Glutamatergic neuron (in vitro differentiated cells): Measurements from ENCODE around the gene UTP4. TPM values are rescaled to one million over a fixed set of nuclear protein-coding genes. Genes with fewer than 3 reads are reported as not detected.

Experiments
- DNase-seq: peaks from one replicate; pipeline ENCODE4 v3.0.0; 2022
- H3K27ac Mint-ChIP-seq: one replicate; pipeline ENCODE4 v1.8.0; 2020; ENCODE audit warnings: mild to moderate bottlenecking, mixed read lengths, inconsistent platforms; ENCODE audit not compliant: unreplicated experiment
- H3K27me3 Mint-ChIP-seq: one replicate; pipeline ENCODE4 v1.8.0; 2020; ENCODE audit warnings: mild to moderate bottlenecking, moderate library complexity, mixed read lengths, inconsistent platforms; ENCODE audit not compliant: unreplicated experiment
- H3K36me3 Mint-ChIP-seq: one replicate; pipeline ENCODE4 v1.8.0; 2020; ENCODE audit warnings: mild to moderate bottlenecking, mixed read lengths, inconsistent platforms; ENCODE audit not compliant: unreplicated experiment
- H3K4me1 Mint-ChIP-seq: one replicate; pipeline ENCODE4 v1.8.0; 2020; ENCODE audit warnings: mild to moderate bottlenecking, low read depth, mixed read lengths, inconsistent platforms; ENCODE audit not compliant: unreplicated experiment
- H3K4me3 Mint-ChIP-seq: one replicate; pipeline ENCODE4 v1.8.0; 2020; ENCODE audit warnings: mild to moderate bottlenecking, mixed read lengths, inconsistent platforms; ENCODE audit not compliant: unreplicated experiment
- H3K9me3 Mint-ChIP-seq: one replicate; pipeline ENCODE4 v1.8.0; 2020; ENCODE audit warnings: mild to moderate bottlenecking, moderate library complexity, mixed read lengths, inconsistent platforms; ENCODE audit not compliant: unreplicated experiment
- long read RNA-seq: library from polyadenylated mRNA; unstranded; transcript quantifications from one replicate; pipeline ENCODE4 v2.0.0, GENCODE V29; 2020; ENCODE audit not compliant: unreplicated experiment
- total RNA-seq: library from RNA; stranded (reverse); fragmentation: NEBNext Ultra II Directional; extraction: Animal tissue kit (Norgen Biotek cat#: 25700); gene quantifications from one replicate; pipeline ENCODE4 v1.2.1, GENCODE V29; 2021; ENCODE audit not compliant: unreplicated experiment
- TF ChIP-seq, protein P1 (sequence below): fragments of 200-600 bp; sonication (generic); IDR thresholded peaks from one replicate; pipeline ENCODE4 v1.5.0; 2021; ENCODE audit not compliant: partially characterized antibody, unreplicated experiment

Gene UTP4
- total RNA-seq, result 70.7 TPM
- long read RNA-seq, transcript UTP4-201 (17 exons, 2,322 nt), result major isoform, 20 of 46 reads
- long read RNA-seq, partial matches to known transcripts, result 15 of 46 reads
- long read RNA-seq, other reads (novel, unspliced or antisense), result 10 of 46 reads

DNA sequence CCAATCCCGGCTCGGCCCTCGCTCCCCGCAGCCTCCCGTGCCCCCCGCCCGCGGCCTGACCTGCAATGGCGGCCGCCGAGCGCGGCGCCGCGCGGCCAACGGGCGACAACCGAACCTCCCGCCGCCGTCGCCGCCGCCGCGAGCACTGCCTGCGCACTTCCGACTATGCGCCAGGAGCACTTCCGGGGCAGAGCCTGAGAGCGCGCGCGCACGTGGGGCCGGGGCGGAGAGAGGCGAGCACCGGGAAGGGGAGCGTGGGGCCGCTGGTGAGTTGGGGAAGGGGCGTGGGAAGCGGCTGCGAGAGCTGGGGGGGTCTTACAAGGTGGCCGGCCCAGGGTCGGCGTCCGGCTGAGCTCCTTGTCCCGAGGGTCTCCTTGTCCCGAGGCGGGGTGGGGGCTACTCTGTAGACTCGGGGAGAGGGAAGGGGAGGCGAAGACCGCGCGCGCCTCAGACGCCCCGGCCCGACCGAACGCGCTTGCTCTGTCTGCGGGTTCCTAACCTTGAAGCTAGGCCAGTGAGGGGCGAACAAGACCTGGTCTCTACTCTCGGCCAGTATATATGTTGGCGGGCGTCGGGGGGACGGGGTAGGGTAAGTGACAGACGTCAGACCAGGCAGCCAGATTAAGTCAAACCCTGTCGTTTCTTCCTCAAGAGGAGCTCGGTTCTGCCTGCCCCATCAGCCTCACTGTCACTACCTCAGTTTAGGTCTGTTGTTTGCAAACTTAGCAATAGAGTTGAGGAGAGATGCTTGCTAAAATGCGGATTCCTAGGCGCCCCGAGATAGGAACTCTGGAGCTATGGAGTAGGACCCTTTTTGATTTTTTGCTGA lies at the start of gene UTP4, which contains the start of gene CHTF8:
UTP4 (plus strand) TSS at position 226 of the 829 bp plus-strand sequence. CDS start 811 bp downstream, outside the sequence.
CHTF8 (minus strand) TSS at position 165 of the 829 bp plus-strand sequence. CDS start 11,130 bp downstream, outside the sequence.
- DNase-seq, result peak; percentile 91
- Mint-ChIP-seq H3K36me3 (no peaks in the 10 kb centered on the region), H3K27ac (peak within 1 kb of the TSS; percentile 90), H3K4me3 (peak within 1 kb of the TSS; percentile 95), H3K4me1 (peaks cover 21% of the 10 kb centered on the region), H3K27me3 (peaks cover 6% of the 10 kb centered on the region), H3K9me3 (peaks cover 5% of the 10 kb centered on the region)
- TF ChIP-seq, protein P1, sequence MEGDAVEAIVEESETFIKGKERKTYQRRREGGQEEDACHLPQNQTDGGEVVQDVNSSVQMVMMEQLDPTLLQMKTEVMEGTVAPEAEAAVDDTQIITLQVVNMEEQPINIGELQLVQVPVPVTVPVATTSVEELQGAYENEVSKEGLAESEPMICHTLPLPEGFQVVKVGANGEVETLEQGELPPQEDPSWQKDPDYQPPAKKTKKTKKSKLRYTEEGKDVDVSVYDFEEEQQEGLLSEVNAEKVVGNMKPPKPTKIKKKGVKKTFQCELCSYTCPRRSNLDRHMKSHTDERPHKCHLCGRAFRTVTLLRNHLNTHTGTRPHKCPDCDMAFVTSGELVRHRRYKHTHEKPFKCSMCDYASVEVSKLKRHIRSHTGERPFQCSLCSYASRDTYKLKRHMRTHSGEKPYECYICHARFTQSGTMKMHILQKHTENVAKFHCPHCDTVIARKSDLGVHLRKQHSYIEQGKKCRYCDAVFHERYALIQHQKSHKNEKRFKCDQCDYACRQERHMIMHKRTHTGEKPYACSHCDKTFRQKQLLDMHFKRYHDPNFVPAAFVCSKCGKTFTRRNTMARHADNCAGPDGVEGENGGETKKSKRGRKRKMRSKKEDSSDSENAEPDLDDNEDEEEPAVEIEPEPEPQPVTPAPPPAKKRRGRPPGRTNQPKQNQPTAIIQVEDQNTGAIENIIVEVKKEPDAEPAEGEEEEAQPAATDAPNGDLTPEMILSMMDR, result no peak

DNA sequence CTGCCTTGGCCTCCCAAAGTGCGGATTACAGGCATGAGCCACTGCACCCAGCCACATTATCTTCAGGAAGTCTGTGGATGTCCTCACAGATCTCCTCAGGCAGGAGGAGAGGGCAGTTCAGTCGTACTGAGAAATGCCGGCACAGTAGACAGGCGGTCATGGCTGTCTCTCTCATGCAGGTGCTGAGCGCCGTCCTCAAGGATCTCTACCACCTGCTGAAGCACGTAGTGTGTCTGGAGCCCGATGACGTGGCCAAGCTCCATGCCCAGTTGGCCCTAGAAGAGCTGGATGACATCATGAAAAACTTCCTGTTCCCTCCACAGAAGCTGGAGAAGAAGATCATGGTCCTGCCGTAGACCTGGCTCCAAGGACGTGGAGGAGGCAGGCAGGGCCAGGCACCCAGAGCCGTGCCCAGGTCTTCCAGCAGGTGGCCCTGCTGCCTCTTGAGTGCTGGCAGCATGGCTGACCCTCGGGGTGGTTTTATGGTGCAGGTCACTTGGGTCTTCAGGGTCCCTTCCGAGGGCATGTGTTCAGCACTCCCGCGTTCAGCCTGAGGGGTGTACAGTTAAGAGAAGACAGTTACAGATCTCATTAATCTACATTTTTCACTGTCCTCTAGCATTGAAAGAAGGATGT lies 49.0 kb upstream of the UTP4 start:
- no peaks in the 10 kb centered on the region for H3K36me3 Mint-ChIP-seq
- H3K4me1 Mint-ChIP-seq, result peaks cover under 1% of the 10 kb centered on the region
- H3K9me3 Mint-ChIP-seq, result no peaks in the 10 kb centered on the region
- TF ChIP-seq, protein P1, result no peak
- no peak for DNase-seq
- no peak overlapping the region for H3K4me3 Mint-ChIP-seq
- peaks cover under 1% of the 10 kb centered on the region for H3K27me3 Mint-ChIP-seq
- H3K27ac Mint-ChIP-seq, result no peak overlapping the region

DNA sequence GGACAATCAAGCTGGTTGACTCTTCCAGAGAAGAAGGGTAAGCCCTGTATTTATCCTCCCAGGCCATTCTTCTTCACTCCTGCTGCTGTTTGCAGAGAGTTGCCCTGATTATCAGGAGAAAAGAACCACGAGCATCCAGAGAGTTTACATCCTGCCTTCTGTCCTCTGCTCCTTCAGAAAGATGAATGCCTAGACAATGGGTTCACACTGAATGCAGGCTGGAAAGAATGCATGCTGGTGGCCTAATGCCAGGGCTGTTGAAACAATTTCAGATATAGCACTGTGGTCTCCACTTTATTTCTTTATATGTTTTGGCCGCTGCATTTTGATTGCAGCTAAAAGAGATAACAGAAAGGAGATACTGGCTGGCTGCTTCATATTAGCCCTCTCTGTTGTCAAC lies 48.2 kb upstream of the UTP4 start:
- DNase-seq, result no peak
- Mint-ChIP-seq H3K27ac (no peak overlapping the region), H3K36me3 (no peaks in the 10 kb centered on the region), H3K4me1 (no peaks in the 10 kb centered on the region), H3K9me3 (no peaks in the 10 kb centered on the region), H3K27me3 (peaks cover 2% of the 10 kb centered on the region), H3K4me3 (no peak overlapping the region)
- TF ChIP-seq, protein P1, result no peak

DNA sequence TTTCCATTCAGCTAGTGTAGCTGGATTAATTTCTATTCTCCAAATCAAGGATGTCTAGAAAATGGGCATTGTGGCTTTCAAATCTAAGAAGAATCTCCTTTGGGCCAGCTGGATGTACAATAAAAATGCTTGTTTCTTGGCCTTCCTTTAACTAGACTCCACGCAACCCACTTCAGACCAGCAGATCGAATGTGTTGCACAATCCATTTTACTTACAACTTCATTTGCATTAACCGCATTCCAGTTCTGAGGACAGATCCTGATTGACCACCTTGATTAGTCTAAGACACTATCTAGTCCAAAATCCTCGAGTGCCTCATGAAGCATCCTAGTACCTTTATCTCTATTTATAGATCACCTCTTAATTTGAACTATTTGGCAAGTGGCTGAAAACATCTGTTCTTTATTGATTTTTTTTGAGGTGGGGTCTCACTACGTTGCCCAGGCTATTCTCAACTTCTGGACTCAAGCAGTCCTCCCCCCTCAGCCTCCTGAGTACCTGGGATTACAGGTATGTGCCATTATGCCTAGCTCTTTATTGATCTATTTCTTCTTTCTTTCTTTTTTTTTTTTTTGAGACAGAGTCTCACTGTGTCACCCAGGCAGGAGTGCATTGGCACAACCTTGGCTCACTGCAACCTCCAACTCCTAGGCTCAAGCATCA lies 47.3 kb upstream of the UTP4 start:
- no peak overlapping the region for H3K27ac Mint-ChIP-seq
- no peaks in the 10 kb centered on the region for H3K4me1 Mint-ChIP-seq
- H3K36me3 Mint-ChIP-seq, result no peaks in the 10 kb centered on the region
- H3K4me3 Mint-ChIP-seq, result no peak overlapping the region
- H3K9me3 Mint-ChIP-seq, result no peaks in the 10 kb centered on the region
- DNase-seq, result no peak
- TF ChIP-seq, protein P1, result no peak
- peaks cover 2% of the 10 kb centered on the region for H3K27me3 Mint-ChIP-seq
